Sigmoid colon (tissue), 7 donors: ENCODE measurements around the gene KRT74. TPM values are rescaled to one million over a fixed set of nuclear protein-coding genes. Genes with fewer than 3 reads are reported as not detected.

Experiments used
- DNase-seq: peaks from one replicate; pipeline ENCODE4 v3.0.0-alpha.2; 2019
- H3K27ac ChIP-seq, 4 donors: fragments of 200-600 bp; sonication (generic); one replicate each; pipeline ENCODE4 v1.5.1; 2016 to 2019; ENCODE audit warnings: mild to moderate bottlenecking in 1 of 4
- H3K27me3 ChIP-seq, 3 donors: fragments of 200-600 bp; sonication (generic); one replicate each; pipeline ENCODE4 v1.5.1; 2019; ENCODE audit warnings: mild to moderate bottlenecking in 1 of 3
- H3K36me3 ChIP-seq, 4 donors: fragments of 200-600 bp; sonication (generic); one replicate each; pipeline ENCODE4 v1.5.1; 2016 to 2019
- H3K4me1 ChIP-seq, 4 donors: fragments of 200-600 bp; sonication (generic); one replicate each; pipeline ENCODE4 v1.5.1; 2017 to 2019
- H3K4me3 ChIP-seq, 4 donors: fragments of 200-600 bp; sonication (generic); one replicate each; pipeline ENCODE4 v1.5.1; 2017 to 2019; ENCODE audit warnings: mild to moderate bottlenecking in 2 of 4, moderate library complexity in 1 of 4
- H3K9me3 ChIP-seq, 4 donors: fragments of 200-600 bp in 3 of 4; sonication (generic) in 3 of 4; one replicate each; pipeline versions ENCODE4 v1.5.1 to v1.6.1; 2013 to 2019
- CTCF ChIP-seq, 4 experiments: fragments of 450-650 bp in 3 of 4; fragments of 200-600 bp in 1 of 4; IDR thresholded peaks; one replicate each; pipeline ENCODE4 v1.5.1; 2016 to 2019; ENCODE audit warnings: antibody characterized with exemption in 4 of 4, mild to moderate bottlenecking in 3 of 4, moderate library complexity in 2 of 4
- EP300 ChIP-seq, 4 donors: sonication (generic); formaldehyde crosslinking; IDR thresholded peaks; one replicate each; pipeline ENCODE4 v1.6.1; 2017; ENCODE audit warnings: antibody characterized with exemption in 4 of 4
- POLR2A ChIP-seq, 2 donors: fragments of 450-650 bp; IDR thresholded peaks; one replicate each; pipeline ENCODE4 v1.6.1; 2016; ENCODE audit warnings: antibody characterized with exemption in 2 of 2, mild to moderate bottlenecking in 2 of 2, moderate library complexity in 2 of 2
- POLR2AphosphoS5 ChIP-seq, 4 donors: sonication (generic); formaldehyde crosslinking; IDR thresholded peaks; one replicate each; pipeline ENCODE4 v1.6.1; 2017; ENCODE audit warnings: antibody characterized with exemption in 4 of 4
- WGBS, 2 donors: extraction: QIAGEN DNeasy Blood & Tissue Kit; methylation state at CpG; one replicate each; pipeline ENCODE4 v1.1.7; 2013; 5-methylcytosine and 5-hydroxymethylcytosine counted together
- intact Hi-C: fragments of 100-400 bp; cut with DNase I; formaldehyde crosslinking; loops from one replicate; pipeline ENCODE4 v1.15.1; 2023
- polyA plus RNA-seq, 3 donors: library from polyadenylated mRNA; stranded (reverse); fragments of 200-250 nt; gene quantifications; one replicate each; pipeline ENCODE4 v1.2.3, GENCODE V29; 2013
- total RNA-seq, 4 donors: library from RNA; depleted of rRNA; stranded (reverse); fragments of >200 nt; gene quantifications; one replicate each; pipeline ENCODE4 v1.1.0, GENCODE V29; 2016
- donor health status: healthy with polysubstance abuse.
- donor health status: Bipolar disorder and iron deficiency.
- donor health status: healthy.

KRT74 gene
- total and polyA plus RNA-seq, 7 donors, result not detected

- H3K9me3 ChIP-seq, result no peaks in the 10 kb centered on the region
- no peaks in the 10 kb centered on the region for H3K36me3 ChIP-seq
- no peak overlapping the region for H3K4me3 ChIP-seq
- H3K27ac ChIP-seq, result no peak overlapping the region
- H3K4me1 ChIP-seq, result peaks cover 0 to 8% (median 4%) of the 10 kb centered on the region in 4 donors
- no peaks in the 10 kb centered on the region for H3K27me3 ChIP-seq
- 54 to 77% methylated on average over 4 of the region's 4 CpGs for WGBS, 2 donors
- no peak for TF ChIP-seq EP300 (IDR thresholded peaks at IDR 0.05)
- intact Hi-C loops, result no loop called here
- no peak for DNase-seq
These were observed 46.4 kb downstream of the KRT74 start for GRCh38 chr12:52527121-52527800.

- 77 to 81% methylated on average over 8 of the region's 8 CpGs for WGBS, 2 donors
- no peak overlapping the region for H3K4me3 ChIP-seq
- TF ChIP-seq POLR2AphosphoS5 (IDR thresholded peaks at IDR 0.05) (no peak), CTCF (IDR thresholded peaks at IDR 0.05) (no peak)
- H3K27me3 ChIP-seq, result no peaks in the 10 kb centered on the region
- DNase-seq, result no peak
- intact Hi-C loops, result no loop called here
- no peaks in the 10 kb centered on the region for H3K9me3 ChIP-seq
- H3K36me3 ChIP-seq, result no peaks in the 10 kb centered on the region
- no peak overlapping the region for H3K27ac ChIP-seq
- peaks cover 0 to 15% (median 7%) of the 10 kb centered on the region in 4 donors for H3K4me1 ChIP-seq
These were observed 47.1 kb downstream of the KRT74 start for GRCh38 chr12:52526511-52526951.

GRCh38 chr12:52525661-52526499 is 47.8 kb downstream of the KRT74 start:
- TF ChIP-seq EP300 (IDR thresholded peaks at IDR 0.05), result no peak
- no peak for TF ChIP-seq POLR2A (IDR thresholded peaks at IDR 0.05)
- no peak for TF ChIP-seq CTCF (IDR thresholded peaks at IDR 0.05)
- Histone ChIP-seq H3K4me3 (no peak overlapping the region), H3K36me3 (no peaks in the 10 kb centered on the region), H3K27ac (no peak overlapping the region), H3K9me3 (no peaks in the 10 kb centered on the region), H3K27me3 (no peaks in the 10 kb centered on the region), H3K4me1 (peaks cover 0 to 21% (median 9%) of the 10 kb centered on the region in 4 donors)
- intact Hi-C loops, result no loop called here
- no peak for DNase-seq
- 84 to 86% methylated on average over 13 of the region's 13 CpGs for WGBS, 2 donors

GRCh38 chr12:52524898-52525591 is 48.6 kb downstream of the KRT74 start:
- Histone ChIP-seq H3K27ac (no peak overlapping the region), H3K4me3 (no peak overlapping the region), H3K36me3 (no peaks in the 10 kb centered on the region), H3K4me1 (peaks cover 0 to 28% (median 9%) of the 10 kb centered on the region in 4 donors), H3K27me3 (no peaks in the 10 kb centered on the region), H3K9me3 (no peaks in the 10 kb centered on the region)
- no peak for DNase-seq
- TF ChIP-seq EP300 (IDR thresholded peaks at IDR 0.05), result no peak
- no peak for TF ChIP-seq POLR2AphosphoS5 (IDR thresholded peaks at IDR 0.05)
- intact Hi-C loops, result no loop called here
- 78 to 83% methylated on average over 5 of the region's 5 CpGs for WGBS, 2 donors

- no peak for TF ChIP-seq POLR2A (IDR thresholded peaks at IDR 0.05)
- Histone ChIP-seq H3K36me3 (no peaks in the 10 kb centered on the region), H3K4me3 (no peak overlapping the region), H3K9me3 (no peaks in the 10 kb centered on the region), H3K4me1 (peaks cover 0 to 28% (median 9%) of the 10 kb centered on the region in 4 donors), H3K27ac (no peak overlapping the region), H3K27me3 (no peaks in the 10 kb centered on the region)
- DNase-seq, result no peak
- WGBS, 2 donors, result 75 to 80% methylated on average over 6 of the region's 6 CpGs
- intact Hi-C loops, result no loop called here
These were observed 49.3 kb downstream of the KRT74 start for GRCh38 chr12:52524241-52524897.
